Measurements from ENCODE around the gene PLA2G4A.

DNA sequence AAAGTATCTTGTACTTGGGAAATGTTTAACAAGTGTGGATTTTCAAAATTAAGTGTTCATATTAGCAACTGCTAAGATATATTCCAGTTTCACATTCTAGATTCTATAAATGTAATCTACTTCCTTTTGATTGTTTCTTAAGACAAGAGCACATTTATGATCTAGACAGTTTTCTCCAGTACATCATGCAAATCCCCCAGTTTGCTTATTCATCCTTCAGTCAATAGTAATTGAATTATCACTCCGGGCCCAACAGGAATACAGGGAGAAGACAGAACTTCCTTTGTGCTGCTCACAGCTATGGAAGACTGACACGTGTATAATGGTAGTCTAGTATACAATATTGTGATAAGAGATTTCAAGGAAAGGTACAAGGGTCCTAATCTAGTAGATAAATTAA lies 14.5 kb downstream of the PLA2G4A start:
- TF ChIP-seq EZH2phosphoT487 (IDR thresholded peaks at IDR 0.05; ENCODE audit: borderline replicate concordance) (no peak), CTCF (conservative IDR thresholded peaks at IDR 0.05; ENCODE audit: low read length) (no peak)

All from Loucy (cell line).